GM19467 (cell line): ENCODE data around the gene GATAD2A.
"Not testable (repeated sequence)": the region's sequence is repeated elsewhere in the genome, so short reads cannot be mapped to it uniquely, and the experiment has no call there.

Experiments
- ATAC-seq: cut with Tn5 transposase; IDR thresholded peaks from one replicate; pipeline ENCODE4 v1.9.1; 2021; ENCODE audit warnings: mild to moderate bottlenecking, moderate library complexity; ENCODE audit not compliant: unreplicated experiment

GATAD2A gene, protein sequence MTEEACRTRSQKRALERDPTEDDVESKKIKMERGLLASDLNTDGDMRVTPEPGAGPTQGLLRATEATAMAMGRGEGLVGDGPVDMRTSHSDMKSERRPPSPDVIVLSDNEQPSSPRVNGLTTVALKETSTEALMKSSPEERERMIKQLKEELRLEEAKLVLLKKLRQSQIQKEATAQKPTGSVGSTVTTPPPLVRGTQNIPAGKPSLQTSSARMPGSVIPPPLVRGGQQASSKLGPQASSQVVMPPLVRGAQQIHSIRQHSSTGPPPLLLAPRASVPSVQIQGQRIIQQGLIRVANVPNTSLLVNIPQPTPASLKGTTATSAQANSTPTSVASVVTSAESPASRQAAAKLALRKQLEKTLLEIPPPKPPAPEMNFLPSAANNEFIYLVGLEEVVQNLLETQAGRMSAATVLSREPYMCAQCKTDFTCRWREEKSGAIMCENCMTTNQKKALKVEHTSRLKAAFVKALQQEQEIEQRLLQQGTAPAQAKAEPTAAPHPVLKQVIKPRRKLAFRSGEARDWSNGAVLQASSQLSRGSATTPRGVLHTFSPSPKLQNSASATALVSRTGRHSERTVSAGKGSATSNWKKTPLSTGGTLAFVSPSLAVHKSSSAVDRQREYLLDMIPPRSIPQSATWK

DNA sequence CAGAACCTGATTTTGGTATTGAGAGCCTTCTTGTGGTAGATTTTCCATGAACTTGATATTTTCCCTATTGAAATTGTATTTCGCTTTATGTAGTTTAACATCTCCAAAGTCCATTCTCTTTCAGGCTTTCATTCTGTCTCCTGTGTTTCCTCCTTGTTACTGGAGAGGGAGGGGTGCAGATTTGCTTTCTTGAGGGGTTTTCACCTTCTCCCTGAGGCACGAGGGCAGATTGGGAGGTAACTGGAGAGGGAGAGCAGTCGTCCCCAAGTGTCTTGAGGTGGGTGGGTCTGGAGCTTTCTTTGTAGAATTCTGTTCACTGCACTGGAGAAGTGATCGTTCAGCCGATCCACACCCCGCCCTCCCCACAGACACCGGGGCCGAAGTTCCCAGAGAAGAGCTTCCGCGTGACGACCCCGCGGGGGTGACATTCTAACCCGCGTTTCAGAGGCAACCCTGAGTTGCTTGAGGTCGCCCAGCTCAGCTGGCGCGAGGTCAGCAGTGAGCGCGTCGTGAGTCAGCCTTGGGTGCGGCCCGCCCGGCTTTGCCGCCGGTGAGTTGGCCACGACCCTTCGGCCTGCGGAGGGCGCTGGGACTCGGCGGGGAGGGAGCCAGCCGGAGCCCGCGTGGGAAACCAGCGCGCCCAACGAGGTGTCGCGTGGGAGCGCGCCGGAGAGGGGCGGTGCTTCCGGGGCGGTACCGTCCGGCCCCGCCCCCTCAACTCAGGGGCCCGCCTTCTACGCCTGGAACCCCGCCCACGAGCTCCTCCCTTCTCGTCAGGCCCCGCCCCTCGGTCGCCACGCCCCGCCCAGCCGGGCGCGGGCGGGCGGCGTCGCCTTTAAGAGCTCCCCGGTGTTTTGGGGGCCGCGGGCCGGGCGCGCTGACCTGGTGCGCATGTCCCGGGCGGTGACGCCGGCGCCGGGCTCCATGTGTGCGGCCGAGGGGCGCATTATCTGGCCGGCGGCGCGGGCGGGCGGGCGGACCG is at the start of gene GATAD2A:
Gene GATAD2A (plus strand): TSS at position 797 of the 982 bp plus-strand sequence. CDS start 59,671 bp downstream, outside the sequence.
- peak; percentile 68 for ATAC-seq

DNA sequence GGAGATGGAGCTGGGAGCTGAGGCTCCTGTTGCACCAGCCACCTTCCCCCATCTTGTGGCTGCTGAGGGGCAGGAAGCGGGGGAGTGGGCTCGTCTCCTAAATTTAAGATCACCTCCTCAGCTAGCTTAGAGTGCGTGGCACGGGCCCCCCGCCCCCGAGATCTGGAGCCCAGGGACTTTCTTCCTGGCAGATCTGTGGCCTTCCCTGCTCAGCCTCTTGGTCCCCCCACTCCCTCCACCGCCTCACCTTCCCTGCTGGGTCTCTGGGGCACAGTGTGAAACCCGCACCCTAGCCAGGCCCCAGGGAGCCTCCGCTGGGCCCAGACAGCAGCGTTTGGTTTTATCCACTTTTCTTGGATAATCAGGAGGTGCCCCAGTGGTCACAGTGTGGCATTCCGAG is 49.0 kb upstream of the GATAD2A start:
- ATAC-seq: no peak

DNA sequence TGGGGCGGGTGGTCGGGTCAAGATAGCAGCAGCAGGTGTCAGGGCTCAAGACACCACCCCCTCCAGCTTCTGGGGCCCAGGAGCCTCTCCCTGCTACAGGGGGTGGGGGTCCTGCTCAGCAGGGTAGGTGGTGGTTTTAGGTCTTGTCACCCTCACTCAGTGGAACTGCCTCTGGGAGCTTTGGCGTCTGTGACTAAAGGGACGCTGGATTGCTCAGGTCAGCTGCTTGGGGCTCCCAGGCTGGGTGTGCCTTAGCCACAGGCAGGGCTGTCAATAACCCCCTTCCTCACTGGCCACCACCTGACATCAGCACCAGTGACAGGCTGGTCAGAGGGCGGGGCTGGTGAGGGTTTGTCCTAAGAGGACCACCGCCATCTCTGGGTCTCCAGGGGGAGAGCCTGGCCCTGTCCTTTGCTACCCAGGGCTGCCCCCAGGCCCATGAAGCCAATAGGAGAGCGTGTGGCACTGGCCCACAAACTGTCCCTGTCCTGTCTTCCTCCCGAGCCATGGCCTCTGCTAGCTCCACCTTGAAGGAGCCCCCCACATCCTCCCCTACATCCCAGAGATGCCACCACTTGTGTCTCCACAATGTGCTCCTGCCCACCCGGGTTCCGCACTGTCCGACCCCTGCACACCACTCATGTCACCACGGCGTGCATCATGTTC is 48.4 kb upstream of the GATAD2A start:
- ATAC-seq: no peak

DNA sequence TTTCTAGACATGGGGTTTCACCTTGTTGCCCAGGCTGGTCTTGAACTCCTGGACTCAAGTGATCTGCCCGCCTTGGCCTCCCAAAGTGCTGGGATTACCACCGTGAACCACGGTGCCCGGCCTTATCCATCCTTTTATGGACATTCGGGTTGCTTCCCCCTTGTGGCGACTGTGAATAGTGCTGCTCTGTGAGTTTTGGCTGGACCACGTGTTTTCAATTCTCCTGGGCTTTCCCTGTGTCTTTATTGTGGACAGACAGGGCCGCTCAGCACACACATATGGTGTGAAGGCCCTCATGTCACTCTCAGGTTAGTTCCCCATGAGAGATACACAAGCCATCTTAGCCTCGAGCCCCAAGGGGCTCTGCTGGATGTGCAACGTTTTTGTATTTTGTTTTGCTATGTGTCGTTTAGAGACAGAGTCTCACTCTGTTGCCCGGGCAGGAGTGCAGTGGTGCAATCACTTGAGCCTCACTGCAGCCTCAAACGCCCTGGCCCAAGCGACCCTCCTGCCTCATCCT is 44.3 kb upstream of the GATAD2A start:
- peak; percentile 64 for ATAC-seq

DNA sequence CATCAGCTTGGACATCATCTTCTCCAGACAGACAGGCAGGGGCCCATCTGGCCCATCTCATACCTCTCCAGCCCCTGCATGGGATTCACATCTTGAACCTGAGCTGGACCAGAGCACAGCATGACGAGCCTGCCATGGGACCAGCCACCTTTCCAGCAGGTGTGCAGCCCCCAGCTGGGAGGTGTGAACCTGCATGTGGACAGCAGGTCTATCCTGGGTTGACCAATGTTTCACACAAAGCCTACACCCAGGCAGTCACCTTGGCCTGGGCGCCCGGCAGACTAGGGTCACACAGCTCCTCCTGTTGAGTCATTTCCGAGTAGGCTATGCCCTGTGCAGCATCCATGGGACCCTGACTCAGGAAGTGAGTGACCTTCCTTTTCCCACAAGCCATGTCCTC is 43.4 kb upstream of the GATAD2A start:
- ATAC-seq: no peak

DNA sequence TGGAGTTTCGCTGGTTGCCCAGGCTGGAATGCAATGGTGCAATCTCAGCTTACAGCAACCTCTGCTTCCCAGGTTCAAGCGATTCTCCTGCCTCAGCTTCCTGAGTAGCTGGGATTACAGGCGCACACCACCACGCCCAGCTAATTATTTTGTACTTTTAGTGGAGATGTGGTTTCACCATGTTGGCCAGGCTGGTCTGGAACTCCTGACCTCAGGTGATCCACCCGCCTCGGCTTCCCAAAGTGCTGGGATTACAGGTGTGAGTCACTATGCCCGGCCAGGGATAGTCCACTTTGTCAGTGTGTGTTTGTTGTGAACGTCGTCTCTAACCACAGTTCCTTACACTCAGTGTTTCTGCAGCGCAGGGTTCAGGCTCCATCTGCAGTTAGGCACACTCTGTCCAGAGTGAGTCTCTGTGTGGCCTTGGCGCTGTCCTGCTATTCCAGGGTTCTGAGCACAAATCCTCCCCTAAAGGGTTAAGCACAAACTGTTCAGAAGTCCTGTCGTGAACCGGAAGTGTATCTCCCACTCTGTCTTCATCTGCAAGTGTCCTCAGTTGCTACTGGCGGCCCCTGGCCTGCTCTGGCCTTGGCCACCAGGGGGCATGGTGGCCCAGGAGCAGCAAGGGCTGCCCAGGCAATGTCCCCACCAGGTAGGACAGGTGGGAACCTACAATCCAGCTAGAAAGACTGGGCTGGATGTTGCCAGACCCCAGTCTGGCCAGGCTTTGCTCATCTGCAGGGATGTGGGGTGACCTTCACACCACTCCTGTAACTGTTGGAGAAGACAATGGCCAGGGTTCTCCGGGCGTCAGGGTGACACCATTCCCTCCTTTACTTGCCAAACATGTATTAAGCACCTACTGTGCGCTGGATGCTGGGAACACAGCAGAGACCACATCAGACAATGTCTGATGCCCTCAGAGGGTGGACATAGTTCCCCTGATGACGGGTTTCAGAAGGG is 38.8 kb upstream of the GATAD2A start:
- ATAC-seq: peak; percentile 70

DNA sequence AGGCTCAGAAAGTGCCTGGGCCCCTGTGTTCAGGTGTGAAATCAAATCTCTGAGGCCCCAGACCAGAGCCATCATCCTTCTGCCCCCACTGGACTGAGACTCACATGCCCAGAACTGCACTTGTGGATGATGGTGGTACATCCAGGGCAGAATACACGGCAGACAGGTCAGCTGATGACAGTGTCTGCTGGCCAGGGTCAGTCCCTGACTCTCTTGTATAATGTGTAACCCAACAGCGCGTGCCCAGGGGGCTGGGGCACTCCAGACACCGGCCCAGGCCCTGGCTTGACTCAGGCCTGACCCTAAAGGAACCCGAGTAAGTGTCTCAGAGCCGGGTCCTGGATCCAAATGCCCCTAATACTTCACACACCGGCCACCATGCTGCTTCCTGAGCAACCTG is 37.4 kb upstream of the GATAD2A start:
- no peak for ATAC-seq

DNA sequence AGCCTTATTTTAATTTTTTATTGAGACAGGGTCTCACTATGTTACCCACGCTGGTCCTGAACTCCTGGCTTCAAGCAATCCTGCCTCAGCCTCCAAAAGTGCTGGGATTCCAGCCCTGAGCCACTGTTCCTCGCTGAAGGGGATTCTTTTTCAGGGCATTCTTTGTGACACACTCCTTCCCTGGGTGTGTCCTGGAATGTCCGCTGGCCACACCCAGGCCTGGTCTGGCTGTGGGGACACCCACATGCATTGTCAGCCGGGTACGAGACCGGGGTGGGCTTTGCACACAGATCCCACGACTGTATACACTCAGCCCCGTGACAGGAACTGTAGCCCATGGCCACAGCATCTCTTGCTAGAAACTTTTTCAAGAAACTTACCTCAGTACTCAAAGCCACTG is 34.4 kb upstream of the GATAD2A start:
- ATAC-seq: no peak

DNA sequence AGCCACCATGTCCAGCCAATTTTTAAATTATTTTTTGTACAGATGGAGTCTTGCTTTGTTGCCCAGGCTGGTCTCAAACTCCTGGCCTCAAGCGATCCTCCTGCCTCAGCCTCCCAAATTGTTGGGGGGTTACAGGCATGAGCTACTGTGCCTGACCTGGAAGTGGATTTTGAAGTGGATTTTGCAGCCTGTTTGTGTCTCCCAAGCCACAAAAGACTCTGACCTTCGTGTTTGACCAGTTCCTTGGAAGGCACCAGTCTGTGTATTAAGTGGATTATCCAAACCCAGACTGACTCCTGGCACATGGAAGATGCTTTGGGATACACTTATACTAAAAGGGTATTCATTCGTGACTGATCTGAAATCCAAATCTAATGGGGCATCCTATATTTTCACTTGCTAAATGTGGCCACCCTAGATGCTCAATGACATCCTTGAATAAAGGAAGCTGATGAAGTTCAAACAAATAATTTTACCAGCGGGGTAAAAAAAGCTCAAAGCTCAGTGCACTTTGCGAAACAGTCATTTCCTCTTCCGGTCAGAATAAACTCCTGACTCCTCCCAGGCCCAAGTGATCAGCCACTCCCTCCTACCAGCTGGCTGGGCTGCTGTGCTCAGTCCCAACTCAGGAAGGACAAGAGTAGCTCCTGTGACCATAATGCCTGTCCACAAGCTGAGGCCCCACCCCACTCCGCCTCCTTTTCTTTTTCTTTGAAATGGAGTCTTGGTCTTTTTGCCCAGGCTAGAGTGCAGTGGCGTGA is 32.6 kb upstream of the GATAD2A start:
- peak; percentile 96 for ATAC-seq

DNA sequence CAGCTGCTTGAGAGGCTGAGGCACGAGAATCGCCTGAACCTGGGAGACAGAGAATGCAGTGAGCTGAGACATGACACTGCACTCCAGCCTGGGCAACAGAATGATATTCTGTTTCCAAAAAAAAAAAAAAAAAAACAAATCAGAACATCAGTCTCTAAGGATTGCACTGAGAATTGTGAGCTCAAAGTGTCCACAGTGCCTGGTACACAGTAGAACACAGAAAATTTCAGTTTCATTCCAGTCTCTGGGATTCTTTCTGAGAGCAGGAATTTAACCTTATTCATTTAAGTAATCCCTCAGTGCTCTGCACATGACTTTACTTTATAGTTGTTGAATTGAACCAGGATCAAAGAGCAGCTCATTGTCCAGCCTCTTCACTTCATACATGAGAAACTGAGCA is 25.9 kb upstream of the GATAD2A start:
- ATAC-seq: no peak

DNA sequence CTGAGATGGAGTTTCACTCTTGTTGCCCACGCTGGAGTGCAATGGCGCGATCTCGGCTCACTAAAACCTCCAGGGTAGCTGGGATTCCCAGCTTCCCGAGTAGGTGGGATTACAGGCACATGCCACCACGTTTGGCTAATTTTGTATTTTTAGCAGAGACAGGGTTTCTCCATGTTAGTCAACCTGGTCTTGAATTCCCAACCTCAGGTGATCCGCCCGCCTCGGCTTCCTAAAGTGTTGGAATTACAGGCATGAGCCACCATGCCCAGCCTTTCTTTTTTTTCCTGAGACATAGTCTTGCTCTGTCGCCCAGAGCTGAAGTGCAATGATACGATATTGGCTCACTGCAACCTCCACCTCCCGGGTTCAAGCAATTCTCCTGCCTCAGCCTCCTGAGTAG is 25.2 kb upstream of the GATAD2A start:
- not testable (repeated sequence) for ATAC-seq

DNA sequence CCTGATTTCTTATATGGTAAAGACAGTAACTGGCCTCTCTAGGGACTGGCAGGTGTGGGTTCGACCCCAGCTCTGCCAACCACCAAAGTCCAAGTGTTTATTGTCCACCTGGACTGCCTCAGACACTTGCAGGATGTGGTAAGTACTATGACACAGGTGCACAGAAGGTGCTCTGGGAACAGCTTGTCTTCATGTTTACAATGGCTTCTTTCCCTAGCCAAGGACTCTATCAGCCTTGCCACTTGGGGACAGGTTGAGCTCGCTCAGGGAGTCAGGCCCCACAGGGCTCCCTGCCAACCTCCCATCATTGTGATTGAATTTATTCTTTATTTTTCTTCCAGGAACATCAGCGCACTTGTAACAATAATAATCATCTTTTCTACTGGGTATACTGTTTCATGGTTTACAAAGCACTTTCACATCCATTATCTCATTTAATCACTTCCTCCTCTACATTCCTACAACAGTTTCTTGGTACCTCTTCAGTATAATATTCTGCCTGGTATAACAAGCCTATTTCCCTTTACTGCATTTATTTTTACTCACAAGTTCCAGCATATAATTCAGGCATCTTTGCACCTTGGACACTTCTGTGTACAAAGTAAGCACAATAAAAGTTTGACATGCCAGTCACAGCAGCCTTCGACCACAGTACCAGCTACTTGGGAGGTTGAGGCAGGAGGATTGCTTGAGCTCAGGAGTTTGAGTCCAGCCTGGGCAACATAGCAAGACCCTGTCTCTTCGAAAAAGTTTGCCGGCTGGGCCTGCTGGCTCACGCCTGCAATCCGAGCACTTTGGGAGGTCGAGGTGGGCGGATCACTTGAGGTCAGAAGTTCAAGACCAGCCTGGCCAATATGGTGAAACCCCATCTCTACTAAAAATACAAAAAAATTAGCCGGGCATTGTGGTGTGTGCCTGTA is 24.2 kb upstream of the GATAD2A start:
- no peak for ATAC-seq

DNA sequence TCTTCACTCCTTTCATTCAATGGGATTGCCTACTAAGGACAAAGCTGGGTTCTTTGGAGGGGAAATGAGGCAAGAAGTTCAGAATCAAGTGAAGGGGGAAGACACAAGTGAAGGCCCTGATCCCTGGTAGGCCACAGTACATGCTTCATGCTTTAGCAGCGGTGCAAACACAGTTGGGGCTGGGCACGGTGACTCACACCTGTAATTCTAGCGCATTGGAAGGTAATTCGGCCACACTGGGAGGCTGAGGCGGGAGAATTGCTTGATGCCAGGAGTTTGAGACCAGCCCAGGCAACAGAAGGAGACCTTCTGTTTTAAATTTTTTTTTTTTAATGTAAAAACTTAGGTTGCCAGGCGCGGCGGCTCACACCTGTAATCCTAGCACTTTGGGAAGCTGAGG is 23.4 kb upstream of the GATAD2A start:
- no peak for ATAC-seq

DNA sequence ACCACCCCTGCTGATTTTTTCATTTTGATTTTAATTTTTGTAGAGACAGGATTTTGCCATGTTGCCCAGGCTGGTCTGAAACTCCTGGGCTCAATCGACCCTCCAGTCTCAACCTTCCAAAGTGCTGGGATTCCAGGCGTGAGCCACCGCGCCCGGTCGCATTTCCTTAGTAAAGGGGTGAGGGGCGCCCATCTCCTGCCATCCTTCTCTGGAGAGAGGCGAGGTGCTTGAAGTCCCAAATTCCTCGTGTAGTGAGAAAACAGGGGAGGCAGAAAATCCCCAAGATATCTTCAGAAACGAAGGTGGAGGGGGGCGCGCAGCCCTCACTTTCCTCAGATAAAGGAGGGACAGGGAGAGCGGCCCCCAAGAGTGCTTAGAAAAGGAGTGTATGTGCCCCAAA is 21.0 kb upstream of the GATAD2A start:
- no peak for ATAC-seq

DNA sequence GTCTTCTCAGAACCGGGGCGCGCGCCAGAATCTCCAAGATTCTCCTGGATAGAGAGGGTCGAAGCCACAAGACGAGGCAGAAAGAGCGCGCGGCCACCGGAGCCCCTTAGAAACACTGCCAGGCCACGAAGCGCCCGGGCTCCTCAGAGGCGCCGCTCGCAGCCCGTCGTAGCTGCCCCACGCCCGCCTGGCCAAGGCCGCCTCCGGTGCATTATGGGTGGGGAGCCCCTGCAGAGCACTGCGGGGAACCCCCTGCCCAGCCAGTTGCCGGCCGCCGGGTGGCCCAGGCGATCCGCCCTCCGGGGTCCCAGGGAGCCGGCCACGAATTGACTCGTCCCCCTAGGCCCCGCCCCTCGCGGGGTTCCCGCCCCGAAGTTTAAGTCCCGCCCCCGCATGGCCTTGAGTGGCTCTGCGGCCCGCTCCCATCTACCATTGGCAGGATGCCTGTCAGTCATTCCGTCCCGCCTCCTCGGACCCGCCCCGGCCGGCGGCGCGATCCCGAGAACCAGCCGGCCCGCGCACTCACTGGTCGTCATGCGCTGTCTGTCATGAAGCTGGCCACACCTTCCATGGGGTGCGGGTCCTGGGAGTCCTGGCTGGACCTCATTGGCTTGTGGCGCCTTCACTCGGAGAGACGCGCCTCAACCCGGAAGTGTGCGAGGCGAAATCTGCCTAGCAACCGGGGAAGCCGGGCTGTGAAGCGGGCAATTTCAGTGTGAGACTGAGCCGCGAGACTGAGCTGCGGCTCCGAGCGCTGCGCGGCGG is 20.2 kb upstream of the GATAD2A start:
- peak; percentile 94 for ATAC-seq

DNA sequence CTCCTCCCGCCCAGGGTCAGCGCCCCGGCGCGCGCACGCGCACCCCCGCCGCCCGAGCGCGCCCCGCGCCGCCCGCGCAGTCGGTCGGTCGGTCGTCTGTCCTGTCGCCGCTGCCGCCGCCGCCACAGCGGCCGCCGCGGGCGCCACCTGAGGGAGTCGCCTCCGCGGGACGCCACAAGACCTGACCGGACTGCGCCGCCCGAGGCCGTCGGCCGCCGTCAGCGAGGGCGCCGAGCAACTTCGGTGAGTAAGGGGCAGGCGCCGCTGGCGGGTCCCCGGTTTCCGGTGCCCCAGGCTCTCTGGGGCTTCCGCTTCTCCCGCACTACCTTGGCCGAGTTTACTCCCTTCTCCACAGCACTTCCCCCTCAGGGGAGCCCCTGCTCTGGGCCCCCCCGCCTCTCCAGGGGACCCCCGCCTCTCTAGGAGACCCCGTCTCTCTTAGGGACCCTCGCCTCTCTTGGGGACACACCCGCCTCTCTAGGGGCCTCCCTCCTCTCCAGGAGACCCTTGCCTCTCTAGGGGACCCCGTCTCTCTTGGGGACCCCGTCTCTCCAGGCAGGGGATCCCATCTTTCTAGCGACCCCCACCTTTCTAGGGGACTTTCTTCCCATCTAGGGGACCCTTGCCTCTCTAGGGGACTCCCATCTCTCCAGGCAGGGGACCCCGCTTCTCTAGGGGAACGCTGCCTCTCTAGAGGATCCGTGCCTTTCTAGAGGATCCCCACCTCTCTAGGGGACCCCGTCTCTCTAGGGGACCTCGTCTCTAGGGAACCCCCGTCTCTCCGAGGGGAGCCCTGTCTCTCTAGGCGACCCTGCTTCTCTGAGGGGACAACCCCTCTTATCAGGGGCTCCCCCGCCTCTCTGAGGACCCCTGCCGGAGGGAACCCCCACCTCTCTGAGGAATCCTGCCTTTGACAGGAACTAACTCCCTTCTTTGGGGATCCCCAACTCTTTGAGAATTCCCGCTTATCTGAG is 19.3 kb upstream of the GATAD2A start:
- no peak for ATAC-seq
